ENCODE data around the gene BUD31.

BUD31 gene

DNA sequence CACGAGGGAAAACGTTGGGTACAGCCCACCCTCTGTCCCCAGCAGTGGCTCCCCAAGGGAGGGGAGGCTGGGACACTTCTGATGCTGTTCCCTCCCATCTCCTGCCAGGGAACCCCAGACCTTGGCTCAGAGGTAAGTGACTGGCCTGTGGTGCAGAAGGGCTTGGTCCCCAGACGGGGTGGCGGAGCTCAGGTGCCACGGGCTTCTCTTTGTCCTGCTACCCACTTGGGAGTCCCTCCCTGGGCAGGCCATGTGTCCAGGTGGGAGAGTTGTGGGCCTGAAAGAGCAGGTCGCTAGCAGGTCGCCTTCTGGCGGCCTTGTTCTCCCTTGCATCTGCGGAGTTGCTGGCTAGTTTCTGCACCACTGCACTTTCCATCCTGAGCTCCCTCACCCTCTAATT is 47.1 kb downstream of the BUD31 start:
- Histone ChIP-seq H3K9ac (ENCODE audit: low read length in 2 of 2) (no peak overlapping the region), H3K9me3 (ENCODE audit: control insufficient read depth in 2 of 2, low read length in 2 of 2) (no peaks in the 10 kb centered on the region), H3K36me3 (ENCODE audit: control insufficient read depth in 2 of 2, insufficient read depth in 2 of 2, low read length in 2 of 2) (peaks cover 52 to 76% of the 10 kb centered on the region in 2 donors), H3K27ac (ENCODE audit: low read length) (no peak overlapping the region), H3K4me3 (ENCODE audit: low read length in 2 of 2) (no peak overlapping the region), H3K27me3 (ENCODE audit: control insufficient read depth in 1 of 2, insufficient read depth in 2 of 2, low read length in 2 of 2) (no peaks in the 10 kb centered on the region), H3K4me1 (ENCODE audit: control insufficient read depth, insufficient read depth, low read length) (peaks cover 3% of the 10 kb centered on the region)

DNA sequence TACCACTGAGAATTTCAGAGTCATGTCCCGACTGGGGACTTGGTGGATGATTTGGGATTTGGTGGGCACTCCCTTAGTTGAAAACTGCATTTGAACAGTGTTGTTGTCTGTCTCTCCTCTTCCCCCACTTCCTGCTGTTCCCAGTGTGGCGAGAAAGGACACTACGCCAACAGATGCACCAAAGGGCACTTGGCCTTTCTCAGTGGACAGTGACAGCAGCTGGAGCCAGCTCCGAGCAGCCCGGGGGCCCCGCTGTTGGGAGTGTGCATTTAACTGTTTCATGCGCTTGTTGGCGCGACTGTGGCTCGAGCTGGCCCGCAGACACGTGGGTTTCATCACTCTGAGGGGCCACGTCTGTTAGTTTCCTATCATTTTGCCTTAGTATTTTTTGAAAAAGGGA is 47.5 kb downstream of the BUD31 start:
- Histone ChIP-seq H3K27me3 (ENCODE audit: control insufficient read depth in 1 of 2, insufficient read depth in 2 of 2, low read length in 2 of 2) (no peaks in the 10 kb centered on the region), H3K36me3 (ENCODE audit: control insufficient read depth in 2 of 2, insufficient read depth in 2 of 2, low read length in 2 of 2) (peaks cover 50 to 75% of the 10 kb centered on the region in 2 donors), H3K4me3 (ENCODE audit: low read length in 2 of 2) (no peak overlapping the region), H3K27ac (ENCODE audit: low read length) (no peak overlapping the region), H3K9ac (ENCODE audit: low read length in 2 of 2) (no peak overlapping the region), H3K9me3 (ENCODE audit: control insufficient read depth in 2 of 2, low read length in 2 of 2) (no peaks in the 10 kb centered on the region), H3K4me1 (ENCODE audit: control insufficient read depth, insufficient read depth, low read length) (peaks cover 6% of the 10 kb centered on the region)

DNA sequence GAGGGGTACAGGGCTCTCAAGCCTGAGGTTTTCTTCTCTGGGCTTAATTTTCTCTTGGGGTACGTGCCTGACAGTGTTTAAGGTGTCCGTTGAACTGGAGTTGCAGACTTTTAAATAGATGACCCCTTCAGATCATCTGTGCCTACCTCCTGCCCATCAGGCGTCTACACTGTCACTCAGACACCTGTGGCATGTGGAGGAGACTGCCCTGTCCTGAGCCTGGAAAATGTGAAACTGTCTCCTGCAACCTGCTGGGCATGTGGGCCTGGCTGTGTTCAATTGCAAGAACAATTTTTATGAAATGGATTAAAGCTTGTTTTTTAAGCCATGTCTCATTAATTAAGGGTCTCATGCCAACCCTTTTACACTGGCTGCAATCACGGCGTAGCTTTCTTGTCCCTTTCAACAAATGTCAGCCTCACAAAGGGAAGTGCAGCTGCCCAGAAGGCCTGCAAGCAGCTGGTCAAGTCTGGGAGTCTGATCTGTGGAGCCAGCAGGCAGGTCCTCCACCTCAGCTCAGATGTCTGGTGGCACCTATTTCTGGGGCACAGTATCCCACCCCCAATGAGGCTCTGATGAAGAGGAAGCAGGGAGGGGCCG is 48.4 kb downstream of the BUD31 start:
- Histone ChIP-seq H3K4me1 (ENCODE audit: control insufficient read depth, insufficient read depth, low read length) (peaks cover 6% of the 10 kb centered on the region), H3K4me3 (ENCODE audit: low read length in 2 of 2) (no peak overlapping the region), H3K36me3 (ENCODE audit: control insufficient read depth in 2 of 2, insufficient read depth in 2 of 2, low read length in 2 of 2) (peaks cover 50 to 72% of the 10 kb centered on the region in 2 donors), H3K9me3 (ENCODE audit: control insufficient read depth in 2 of 2, low read length in 2 of 2) (no peaks in the 10 kb centered on the region), H3K9ac (ENCODE audit: low read length in 2 of 2) (no peak overlapping the region), H3K27ac (ENCODE audit: low read length) (no peak overlapping the region), H3K27me3 (ENCODE audit: control insufficient read depth in 1 of 2, insufficient read depth in 2 of 2, low read length in 2 of 2) (no peaks in the 10 kb centered on the region)

DNA sequence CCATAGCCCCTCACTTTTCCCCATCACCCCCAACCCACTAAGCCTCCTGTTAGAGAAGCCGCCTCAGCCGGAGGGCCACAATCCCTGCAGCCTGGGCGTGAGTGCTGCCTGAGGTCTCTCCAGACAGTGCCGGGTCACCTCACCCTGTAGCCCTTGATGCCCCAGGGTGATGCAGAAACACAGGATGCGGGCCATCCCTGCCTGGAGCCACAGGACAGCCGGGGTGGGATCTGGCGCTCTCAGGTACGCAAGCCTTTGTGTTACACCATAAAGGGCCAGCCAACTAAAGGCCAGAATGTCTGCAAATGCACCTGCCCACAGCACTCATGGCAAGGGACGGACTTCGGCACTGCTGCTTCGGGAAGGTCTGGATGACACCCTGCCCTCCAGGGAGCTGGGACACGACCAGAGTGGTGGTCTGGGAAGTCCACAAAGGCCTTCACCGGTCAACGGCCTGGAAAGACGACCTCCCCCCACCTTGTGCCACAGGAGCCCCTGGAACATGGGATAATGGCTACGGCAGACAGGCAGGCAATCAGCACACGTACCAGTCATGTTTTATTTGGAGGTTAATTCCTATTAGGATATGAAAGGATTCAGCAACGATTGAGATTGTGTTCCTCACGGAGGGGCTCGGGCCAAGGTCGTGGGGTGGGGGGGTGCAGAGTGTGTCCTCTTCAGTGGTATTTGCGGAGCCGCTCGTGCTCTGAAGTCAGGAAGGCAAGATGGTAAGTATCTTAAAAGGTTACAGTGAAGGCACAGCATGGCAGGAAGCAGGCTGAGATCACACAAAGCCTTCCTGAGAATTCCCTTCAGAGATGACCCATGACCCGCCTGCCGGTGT is 49.1 kb downstream of the BUD31 start:
- peaks cover 50 to 71% of the 10 kb centered on the region in 2 donors for H3K36me3 ChIP-seq (ENCODE audit: control insufficient read depth in 2 of 2, insufficient read depth in 2 of 2, low read length in 2 of 2)
- no peaks in the 10 kb centered on the region for H3K27me3 ChIP-seq (ENCODE audit: control insufficient read depth in 1 of 2, insufficient read depth in 2 of 2, low read length in 2 of 2)
- no peaks in the 10 kb centered on the region for H3K9me3 ChIP-seq (ENCODE audit: control insufficient read depth in 2 of 2, low read length in 2 of 2)
- no peak overlapping the region for H3K9ac ChIP-seq (ENCODE audit: low read length in 2 of 2)
- H3K4me3 ChIP-seq (ENCODE audit: low read length in 2 of 2), result no peak overlapping the region
- H3K27ac ChIP-seq (ENCODE audit: low read length), result no peak overlapping the region
- peaks cover 6% of the 10 kb centered on the region for H3K4me1 ChIP-seq (ENCODE audit: control insufficient read depth, insufficient read depth, low read length)

DNA sequence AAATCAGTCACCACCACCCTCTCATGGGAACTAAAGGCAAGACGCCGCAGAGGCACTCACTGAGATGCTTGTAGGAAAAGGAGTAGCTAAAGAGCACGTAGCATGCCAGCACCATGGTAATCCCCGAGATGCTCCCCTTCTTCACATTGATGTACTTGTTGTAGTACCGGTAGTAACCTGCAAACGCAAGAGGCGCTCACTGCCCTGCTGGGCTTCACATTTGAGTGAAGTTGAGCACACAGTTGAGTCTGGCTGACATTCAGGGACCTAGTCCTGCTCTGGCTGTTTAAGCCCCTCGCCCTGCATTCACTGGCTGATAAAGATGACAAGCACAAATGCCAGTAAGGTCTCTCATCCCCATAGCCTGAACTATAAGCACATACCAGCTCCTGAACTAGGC is 50.3 kb downstream of the BUD31 start:
- Histone ChIP-seq H3K4me3 (ENCODE audit: low read length in 2 of 2) (no peak overlapping the region), H3K27me3 (ENCODE audit: control insufficient read depth in 1 of 2, insufficient read depth in 2 of 2, low read length in 2 of 2) (no peaks in the 10 kb centered on the region), H3K36me3 (ENCODE audit: control insufficient read depth in 2 of 2, insufficient read depth in 2 of 2, low read length in 2 of 2) (peaks cover 46 to 67% of the 10 kb centered on the region in 2 donors)

DNA sequence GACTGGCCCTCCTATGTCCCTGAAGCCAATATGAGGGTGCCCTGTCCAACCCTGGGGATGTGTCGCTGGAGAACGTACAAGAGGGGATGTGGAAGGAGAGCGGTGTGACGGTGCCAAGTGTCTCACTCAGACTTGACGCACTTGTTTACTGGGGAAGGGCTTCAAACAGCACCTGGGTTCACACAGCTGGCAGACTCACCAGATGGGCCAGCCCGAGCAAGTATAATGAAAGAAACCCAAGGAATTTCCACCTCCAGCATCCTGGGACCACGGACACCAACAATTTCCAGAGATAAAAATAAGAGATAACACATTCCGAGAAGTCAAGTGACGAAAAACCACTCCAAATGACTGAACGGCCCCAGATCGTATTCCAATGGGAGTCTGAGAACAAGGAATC is 51.9 kb downstream of the BUD31 start:
- H3K27me3 ChIP-seq (ENCODE audit: control insufficient read depth in 1 of 2, insufficient read depth in 2 of 2, low read length in 2 of 2), result no peaks in the 10 kb centered on the region
- H3K9ac ChIP-seq (ENCODE audit: low read length in 2 of 2), result no peak overlapping the region
- peaks cover 36 to 55% of the 10 kb centered on the region in 2 donors for H3K36me3 ChIP-seq (ENCODE audit: control insufficient read depth in 2 of 2, insufficient read depth in 2 of 2, low read length in 2 of 2)
- H3K9me3 ChIP-seq (ENCODE audit: control insufficient read depth in 2 of 2, low read length in 2 of 2), result no peaks in the 10 kb centered on the region
- no peak overlapping the region for H3K27ac ChIP-seq (ENCODE audit: low read length)
- H3K4me3 ChIP-seq (ENCODE audit: low read length in 2 of 2), result no peak overlapping the region
- peaks cover 23% of the 10 kb centered on the region for H3K4me1 ChIP-seq (ENCODE audit: control insufficient read depth, insufficient read depth, low read length)

More for the DNA sequence above, 50.3 kb downstream of the BUD31 start:
- Histone ChIP-seq H3K4me1 (ENCODE audit: control insufficient read depth, insufficient read depth, low read length) (peaks cover 9% of the 10 kb centered on the region), H3K9ac (ENCODE audit: low read length in 2 of 2) (no peak overlapping the region), H3K27ac (ENCODE audit: low read length) (no peak overlapping the region), H3K9me3 (ENCODE audit: control insufficient read depth in 2 of 2, low read length in 2 of 2) (no peaks in the 10 kb centered on the region)

DNA sequence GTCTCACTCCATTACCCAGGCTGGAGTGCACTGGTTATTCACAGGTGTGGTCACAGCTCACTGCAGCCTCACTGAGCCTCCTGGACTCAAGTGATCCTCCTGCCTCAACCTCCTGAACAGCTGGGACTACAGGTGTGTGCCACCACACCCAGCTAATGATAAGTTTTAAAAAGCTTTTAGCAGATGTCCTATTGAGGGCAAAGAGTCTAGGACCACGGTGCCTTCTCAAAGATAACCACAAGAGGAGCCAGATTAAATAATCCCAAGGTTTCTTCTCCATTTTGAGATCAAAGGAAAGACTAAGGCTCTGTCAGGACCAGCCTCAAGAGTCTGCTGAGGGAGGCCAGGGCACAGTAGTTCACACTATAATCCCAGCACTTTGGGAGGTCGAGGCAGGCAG is 52.5 kb downstream of the BUD31 start:
- Histone ChIP-seq H3K4me1 (ENCODE audit: control insufficient read depth, insufficient read depth, low read length) (peaks cover 27% of the 10 kb centered on the region), H3K9me3 (ENCODE audit: control insufficient read depth in 2 of 2, low read length in 2 of 2) (no peaks in the 10 kb centered on the region), H3K27me3 (ENCODE audit: control insufficient read depth in 1 of 2, insufficient read depth in 2 of 2, low read length in 2 of 2) (no peaks in the 10 kb centered on the region), H3K27ac (ENCODE audit: low read length) (no peak overlapping the region), H3K36me3 (ENCODE audit: control insufficient read depth in 2 of 2, insufficient read depth in 2 of 2, low read length in 2 of 2) (peaks cover 33 to 49% of the 10 kb centered on the region in 2 donors), H3K9ac (ENCODE audit: low read length in 2 of 2) (no peak overlapping the region), H3K4me3 (ENCODE audit: low read length in 2 of 2) (no peak overlapping the region)

DNA sequence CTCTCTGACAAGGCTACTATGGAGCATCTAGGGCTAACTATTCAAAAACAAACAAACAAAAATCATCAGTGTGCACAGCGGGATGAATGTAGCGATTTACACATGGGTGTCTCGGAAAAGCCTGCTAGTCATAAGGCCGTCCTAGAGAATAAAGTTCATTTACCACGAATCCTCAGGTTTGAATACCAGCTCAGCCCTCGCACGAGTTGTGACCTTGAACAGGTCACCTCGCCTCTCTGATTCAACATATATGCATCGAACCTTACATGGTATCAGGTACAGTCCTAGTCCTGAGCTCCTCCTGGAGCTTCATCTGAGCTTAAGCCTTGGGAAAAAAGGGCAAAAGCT is 56.6 kb downstream of the BUD31 start:
- H3K27ac ChIP-seq (ENCODE audit: low read length), result peak overlapping the region; percentile 84
- peak overlapping the region; percentile 85 to 98 for H3K4me3 ChIP-seq (ENCODE audit: low read length in 2 of 2)
- H3K4me1 ChIP-seq (ENCODE audit: control insufficient read depth, insufficient read depth, low read length), result peaks cover 30% of the 10 kb centered on the region
- H3K36me3 ChIP-seq (ENCODE audit: control insufficient read depth in 2 of 2, insufficient read depth in 2 of 2, low read length in 2 of 2), result peaks cover 0 to 10% of the 10 kb centered on the region in 2 donors
- H3K27me3 ChIP-seq (ENCODE audit: control insufficient read depth in 1 of 2, insufficient read depth in 2 of 2, low read length in 2 of 2), result no peaks in the 10 kb centered on the region
- no peaks in the 10 kb centered on the region for H3K9me3 ChIP-seq (ENCODE audit: control insufficient read depth in 2 of 2, low read length in 2 of 2)
- peak overlapping the region; percentile 68 to 95 for H3K9ac ChIP-seq (ENCODE audit: low read length in 2 of 2)

DNA sequence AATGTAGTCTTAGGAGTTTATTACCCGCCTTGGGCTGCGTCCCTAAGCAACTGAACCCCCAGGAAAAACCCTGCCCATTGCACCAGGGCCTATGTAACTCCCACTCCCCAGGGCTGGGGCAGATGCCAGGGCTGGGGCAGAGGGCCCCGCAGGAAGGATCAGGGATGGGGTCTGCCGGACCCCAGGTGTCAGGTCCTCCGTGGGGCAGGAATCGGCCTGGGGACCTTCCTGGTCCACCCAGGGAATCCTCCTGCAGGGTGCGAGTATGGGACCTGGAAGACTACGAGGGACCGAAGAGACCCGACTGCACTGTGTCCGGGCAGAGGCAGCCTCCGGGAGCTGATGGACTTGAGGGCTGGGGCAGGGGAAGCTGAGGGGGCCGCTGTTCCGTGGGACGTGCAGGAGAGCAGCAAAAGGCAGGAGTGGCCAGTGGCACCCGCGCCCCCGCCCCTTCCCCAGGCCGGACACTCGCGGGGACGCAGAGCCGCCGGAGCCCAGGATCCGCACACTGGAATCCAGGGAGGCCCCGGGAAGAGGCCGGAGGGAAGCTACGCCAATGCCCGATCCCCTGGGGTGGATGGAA is 59.7 kb downstream of the BUD31 start:
- peaks cover 27% of the 10 kb centered on the region for H3K4me1 ChIP-seq (ENCODE audit: control insufficient read depth, insufficient read depth, low read length)
- H3K27ac ChIP-seq (ENCODE audit: low read length), result no peak overlapping the region

More for the DNA sequence above, 59.7 kb downstream of the BUD31 start:
- Histone ChIP-seq H3K27me3 (ENCODE audit: control insufficient read depth in 1 of 2, insufficient read depth in 2 of 2, low read length in 2 of 2) (no peaks in the 10 kb centered on the region), H3K9ac (ENCODE audit: low read length in 2 of 2) (no peak overlapping the region), H3K36me3 (ENCODE audit: control insufficient read depth in 2 of 2, insufficient read depth in 2 of 2, low read length in 2 of 2) (peaks cover 0 to 3% of the 10 kb centered on the region in 2 donors), H3K9me3 (ENCODE audit: control insufficient read depth in 2 of 2, low read length in 2 of 2) (no peaks in the 10 kb centered on the region), H3K4me3 (ENCODE audit: low read length in 2 of 2) (no peak overlapping the region)

Measured in stomach smooth muscle (tissue), 2 donors.